Measurements from ENCODE around the gene XRCC4.

The XRCC4 gene

GRCh38 chr5:83071286-83072051 lies 5.9 kb upstream of the XRCC4 start:
- Histone ChIP-seq H3K9me3 (replicated peaks in 1 of 2; ENCODE audit: control insufficient read depth in 2 of 2, insufficient read depth in 1 of 2, low read depth in 1 of 2, low read length in 2 of 2) (peaks cover 0 to 1% of the 10 kb centered on the region in 2 donors), H2BK15ac (ENCODE audit: low read length) (no peak overlapping the region), H2AFZ (ENCODE audit: low read length) (no peak overlapping the region), H3K4ac (ENCODE audit: low read length) (no peak overlapping the region), H3K4me3 (ENCODE audit: low read length in 2 of 2) (no peak overlapping the region), H2BK120ac (ENCODE audit: low read depth, low read length) (no peak overlapping the region), H3K27me3 (ENCODE audit: control insufficient read depth in 3 of 3, insufficient read depth in 3 of 3, low read depth in 1 of 3, low read length in 3 of 3) (no peaks in the 10 kb centered on the region), H4K91ac (ENCODE audit: low read depth, low read length, poor library complexity) (no peak overlapping the region), H3K14ac (ENCODE audit: low read length) (no peak overlapping the region), H2BK12ac (ENCODE audit: low read length) (no peak overlapping the region), H3K9ac (ENCODE audit: low read depth, low read length, poor library complexity) (no peak overlapping the region), H2BK5ac (ENCODE audit: low read length) (no peak overlapping the region), H3K23ac (ENCODE audit: low read depth, low read length, poor library complexity) (no peak overlapping the region), H3K36me3 (replicated peaks in 1 of 2; ENCODE audit: control insufficient read depth in 2 of 2, insufficient read depth in 2 of 2, low read length in 2 of 2) (peaks cover 3 to 53% of the 10 kb centered on the region in 2 donors), H3K4me2 (ENCODE audit: insufficient read depth, low read length, poor library complexity, severe bottlenecking) (no peak overlapping the region), H3K27ac (replicated peaks; ENCODE audit: low read length) (no peak overlapping the region), H4K8ac (ENCODE audit: low read depth, low read length) (no peak overlapping the region), H3K4me1 (ENCODE audit: control insufficient read depth in 2 of 2, insufficient read depth in 1 of 2, low read depth in 1 of 2, low read length in 2 of 2) (peaks cover 3 to 5% of the 10 kb centered on the region in 2 donors), H2AK5ac (ENCODE audit: low read depth, low read length) (no peak overlapping the region), H3K18ac (ENCODE audit: low read length) (no peak overlapping the region), H3K79me1 (ENCODE audit: low read depth, low read length) (no peaks in the 10 kb centered on the region)
- whole genome bisulfite sequencing, 2 donors (ENCODE audit: extremely low coverage in 2 of 2, insufficient read length in 2 of 2, insufficient replicate concordance in 1 of 2) = no CpG with 5 or more reads among the region's 2 CpGs
- DNase-seq (ENCODE audit: low spot score) = no peak

GRCh38 chr5:83072966-83073365 lies 4.4 kb upstream of the XRCC4 start:
- no peak overlapping the region for H3K18ac ChIP-seq (ENCODE audit: low read length)
- H3K79me1 ChIP-seq (ENCODE audit: low read depth, low read length) = peaks cover 2% of the 10 kb centered on the region
- no peak overlapping the region for H3K23ac ChIP-seq (ENCODE audit: low read depth, low read length, poor library complexity)
- H2BK120ac ChIP-seq (ENCODE audit: low read depth, low read length) = no peak overlapping the region
- no peak overlapping the region for H3K4ac ChIP-seq (ENCODE audit: low read length)
- H2AFZ ChIP-seq (ENCODE audit: low read length) = no peak overlapping the region
- H2AK5ac ChIP-seq (ENCODE audit: low read depth, low read length) = no peak overlapping the region
- no peak overlapping the region for H3K9ac ChIP-seq (ENCODE audit: low read depth, low read length, poor library complexity)
- H2BK15ac ChIP-seq (ENCODE audit: low read length) = no peak overlapping the region
- H2BK5ac ChIP-seq (ENCODE audit: low read length) = no peak overlapping the region
- H3K36me3 ChIP-seq (replicated peaks in 1 of 2; ENCODE audit: control insufficient read depth in 2 of 2, insufficient read depth in 2 of 2, low read length in 2 of 2) = peaks cover 3 to 53% of the 10 kb centered on the region in 2 donors
- DNase-seq (ENCODE audit: low spot score) = no peak
- H3K9me3 ChIP-seq (replicated peaks in 1 of 2; ENCODE audit: control insufficient read depth in 2 of 2, insufficient read depth in 1 of 2, low read depth in 1 of 2, low read length in 2 of 2) = no peaks in the 10 kb centered on the region
- H3K4me3 ChIP-seq (ENCODE audit: low read length in 2 of 2) = no peak overlapping the region
- no peak overlapping the region for H3K27ac ChIP-seq (replicated peaks; ENCODE audit: low read length)
- H3K4me2 ChIP-seq (ENCODE audit: insufficient read depth, low read length, poor library complexity, severe bottlenecking) = no peak overlapping the region
- no peaks in the 10 kb centered on the region for H3K27me3 ChIP-seq (ENCODE audit: control insufficient read depth in 3 of 3, insufficient read depth in 3 of 3, low read depth in 1 of 3, low read length in 3 of 3)
- no peak overlapping the region for H3K14ac ChIP-seq (ENCODE audit: low read length)
- no CpG with 5 or more reads among the region's 6 CpGs for whole genome bisulfite sequencing, 2 donors (ENCODE audit: extremely low coverage in 2 of 2, insufficient read length in 2 of 2, insufficient replicate concordance in 1 of 2)
- H2BK12ac ChIP-seq (ENCODE audit: low read length) = no peak overlapping the region
- H4K8ac ChIP-seq (ENCODE audit: low read depth, low read length) = no peak overlapping the region
- H3K4me1 ChIP-seq (ENCODE audit: control insufficient read depth in 2 of 2, insufficient read depth in 1 of 2, low read depth in 1 of 2, low read length in 2 of 2) = peaks cover 0 to 3% of the 10 kb centered on the region in 2 donors
- H4K91ac ChIP-seq (ENCODE audit: low read depth, low read length, poor library complexity) = no peak overlapping the region

DNA sequence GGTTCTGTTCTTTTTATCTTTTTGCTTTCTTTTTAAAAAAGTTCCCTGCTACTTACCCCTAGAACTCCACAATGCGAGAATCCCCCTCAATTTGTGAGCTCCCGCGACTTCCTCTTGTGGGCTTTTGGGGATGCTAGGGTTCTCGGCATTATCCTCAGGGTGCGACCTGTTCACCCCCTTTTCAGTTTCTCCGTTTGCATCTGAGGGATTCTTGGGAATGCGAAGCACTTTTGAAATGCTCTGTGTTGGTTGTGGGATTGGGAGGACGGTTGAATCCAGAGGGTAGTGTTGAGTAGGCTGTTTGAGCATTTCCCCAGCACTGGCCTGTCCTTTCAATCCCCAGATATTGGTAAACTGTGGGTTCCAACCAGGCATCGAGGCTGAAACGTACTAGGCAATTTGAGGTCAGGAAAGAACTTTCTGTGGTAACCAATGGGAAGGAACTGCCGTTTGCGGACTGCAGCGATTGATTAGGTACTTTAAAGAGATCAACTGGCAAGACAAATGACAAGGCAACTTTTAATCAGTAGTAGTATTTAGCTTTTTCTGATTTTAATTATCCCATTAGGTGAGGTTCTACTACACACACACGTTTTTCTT lies 415 bp downstream of the XRCC4 start:
- Histone ChIP-seq H4K8ac (ENCODE audit: low read depth, low read length) (no peak overlapping the region), H2BK15ac (ENCODE audit: low read length) (no peak overlapping the region), H4K91ac (ENCODE audit: low read depth, low read length, poor library complexity) (no peak overlapping the region), H2BK5ac (ENCODE audit: low read length) (no peak overlapping the region), H2AK5ac (ENCODE audit: low read depth, low read length) (no peak overlapping the region), H2BK120ac (ENCODE audit: low read depth, low read length) (no peak overlapping the region), H2AFZ (ENCODE audit: low read length) (peak overlapping the region; percentile 86), H3K36me3 (replicated peaks in 1 of 2; ENCODE audit: control insufficient read depth in 2 of 2, insufficient read depth in 2 of 2, low read length in 2 of 2) (peaks cover 3 to 28% of the 10 kb centered on the region in 2 donors), H3K9ac (ENCODE audit: low read depth, low read length, poor library complexity) (peak overlapping the region; percentile 46), H3K23ac (ENCODE audit: low read depth, low read length, poor library complexity) (no peak overlapping the region), H3K27me3 (ENCODE audit: control insufficient read depth in 3 of 3, insufficient read depth in 3 of 3, low read depth in 1 of 3, low read length in 3 of 3) (no peaks in the 10 kb centered on the region), H3K79me1 (ENCODE audit: low read depth, low read length) (peaks cover 2% of the 10 kb centered on the region), H3K27ac (replicated peaks; ENCODE audit: low read length) (peak overlapping the region; percentile 48), H3K4ac (ENCODE audit: low read length) (no peak overlapping the region), H3K9me3 (replicated peaks in 1 of 2; ENCODE audit: control insufficient read depth in 2 of 2, insufficient read depth in 1 of 2, low read depth in 1 of 2, low read length in 2 of 2) (no peaks in the 10 kb centered on the region), H3K4me2 (ENCODE audit: insufficient read depth, low read length, poor library complexity, severe bottlenecking) (peak overlapping the region; percentile 79), H3K14ac (ENCODE audit: low read length) (no peak overlapping the region), H2BK12ac (ENCODE audit: low read length) (no peak overlapping the region), H3K4me1 (ENCODE audit: control insufficient read depth in 2 of 2, insufficient read depth in 1 of 2, low read depth in 1 of 2, low read length in 2 of 2) (peaks cover 0 to 3% of the 10 kb centered on the region in 2 donors), H3K4me3 (ENCODE audit: low read length in 2 of 2) (peak overlapping the region; percentile 69 to 82), H3K18ac (ENCODE audit: low read length) (no peak overlapping the region)
- no peak for DNase-seq (ENCODE audit: low spot score)
- WGBS, 2 donors (ENCODE audit: extremely low coverage in 2 of 2, insufficient read length in 2 of 2, insufficient replicate concordance in 1 of 2) = no CpG with 5 or more reads among the region's 14 CpGs

DNA sequence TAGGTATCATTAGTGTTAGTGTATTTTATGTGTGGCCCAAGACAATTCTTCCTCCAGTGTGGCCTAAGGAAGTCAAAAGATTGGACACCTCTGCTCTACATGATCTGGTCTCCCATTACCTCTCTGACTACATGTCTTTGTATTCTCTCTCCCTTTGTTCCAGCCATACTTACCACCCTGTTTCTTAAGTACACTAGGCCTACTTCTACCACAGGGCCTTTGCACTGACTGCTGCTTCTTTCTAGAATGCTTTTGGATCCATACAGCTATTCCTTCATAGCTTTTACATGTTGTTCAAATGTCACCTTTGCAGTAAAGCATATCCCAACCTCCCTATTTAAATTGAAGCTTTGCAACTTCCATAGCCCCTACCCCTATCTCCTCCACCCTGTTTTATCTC lies 5.4 kb downstream of the XRCC4 start:
- H3K4ac ChIP-seq (ENCODE audit: low read length) = no peak overlapping the region
- DNase-seq (ENCODE audit: low spot score) = no peak
- no peak overlapping the region for H3K4me2 ChIP-seq (ENCODE audit: insufficient read depth, low read length, poor library complexity, severe bottlenecking)
- no peak overlapping the region for H4K8ac ChIP-seq (ENCODE audit: low read depth, low read length)
- no peaks in the 10 kb centered on the region for H3K4me1 ChIP-seq (ENCODE audit: control insufficient read depth in 2 of 2, insufficient read depth in 1 of 2, low read depth in 1 of 2, low read length in 2 of 2)
- no peak overlapping the region for H2BK120ac ChIP-seq (ENCODE audit: low read depth, low read length)
- no peaks in the 10 kb centered on the region for H3K27me3 ChIP-seq (ENCODE audit: control insufficient read depth in 3 of 3, insufficient read depth in 3 of 3, low read depth in 1 of 3, low read length in 3 of 3)
- no peak overlapping the region for H3K9ac ChIP-seq (ENCODE audit: low read depth, low read length, poor library complexity)
- no peak overlapping the region for H3K4me3 ChIP-seq (ENCODE audit: low read length in 2 of 2)
- H2BK15ac ChIP-seq (ENCODE audit: low read length) = no peak overlapping the region
- no peaks in the 10 kb centered on the region for H3K36me3 ChIP-seq (replicated peaks in 1 of 2; ENCODE audit: control insufficient read depth in 2 of 2, insufficient read depth in 2 of 2, low read length in 2 of 2)
- H2BK12ac ChIP-seq (ENCODE audit: low read length) = no peak overlapping the region
- no peaks in the 10 kb centered on the region for H3K79me1 ChIP-seq (ENCODE audit: low read depth, low read length)
- no peak overlapping the region for H2AK5ac ChIP-seq (ENCODE audit: low read depth, low read length)
- no peak overlapping the region for H3K14ac ChIP-seq (ENCODE audit: low read length)
- no peak overlapping the region for H3K27ac ChIP-seq (replicated peaks; ENCODE audit: low read length)
- no peak overlapping the region for H3K18ac ChIP-seq (ENCODE audit: low read length)
- H3K9me3 ChIP-seq (replicated peaks in 1 of 2; ENCODE audit: control insufficient read depth in 2 of 2, insufficient read depth in 1 of 2, low read depth in 1 of 2, low read length in 2 of 2) = no peaks in the 10 kb centered on the region
- H3K23ac ChIP-seq (ENCODE audit: low read depth, low read length, poor library complexity) = no peak overlapping the region
- H2AFZ ChIP-seq (ENCODE audit: low read length) = no peak overlapping the region
- no peak overlapping the region for H2BK5ac ChIP-seq (ENCODE audit: low read length)
- no peak overlapping the region for H4K91ac ChIP-seq (ENCODE audit: low read depth, low read length, poor library complexity)
